ENCODE data around the gene SHC2. TPM values are rescaled to one million over a fixed set of nuclear protein-coding genes. Genes with fewer than 3 reads are reported as not detected.

The SHC2 gene
- total and polyA plus RNA-seq, 2 of the 8 experiments (the other 6 are each of a cell fraction or from before 2014, with no cell fraction given) = 4.4 to 7.3 TPM

DNA sequence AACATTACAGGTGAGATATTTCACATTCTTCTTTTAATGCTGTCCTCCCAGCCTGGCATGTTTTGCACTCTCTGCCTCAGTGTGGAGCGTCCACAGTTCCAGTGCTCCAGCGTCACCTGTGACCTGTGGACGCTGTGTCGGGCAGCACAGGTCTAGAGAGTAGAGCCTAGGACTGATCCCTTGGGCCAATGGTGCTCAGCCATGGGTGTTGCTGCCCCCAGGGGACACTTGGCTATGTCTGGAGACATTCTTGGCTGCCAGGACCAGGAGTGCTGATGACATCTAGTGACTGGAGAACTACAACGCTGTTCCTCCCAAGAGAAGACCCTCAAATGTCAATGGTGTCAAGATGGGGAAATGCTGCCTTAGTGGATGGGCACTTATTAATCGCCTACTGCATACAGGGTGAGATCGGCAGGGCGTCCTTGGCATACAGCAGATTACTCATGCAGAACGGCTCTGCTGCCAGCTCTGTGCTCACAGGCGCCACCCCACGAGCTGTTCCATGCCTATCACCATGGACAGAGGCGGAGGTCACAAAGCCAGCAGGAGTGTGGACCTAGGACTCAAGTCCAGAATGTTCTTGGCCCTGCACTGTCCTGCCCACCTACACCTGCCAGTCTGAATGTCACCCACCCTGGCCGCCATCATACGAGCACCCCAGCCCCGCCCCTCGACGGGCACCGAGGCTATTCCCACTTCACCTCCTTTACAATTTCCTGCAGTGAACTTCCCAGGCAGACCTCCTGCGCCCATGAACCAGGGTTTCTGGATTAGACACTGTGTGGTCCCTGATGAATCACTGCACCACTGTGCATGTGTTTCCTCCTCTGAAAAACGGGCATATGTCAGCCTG is 21.6 kb upstream of the SHC2 start:
- WGBS, 2 experiments (ENCODE audit: extremely low coverage in 1 of 2, insufficient coverage in 1 of 2, insufficient read length in 1 of 2, insufficient replicate concordance in 2 of 2, low coverage in 1 of 2, low lambda C conversion rate in 2 of 2, missing lambda C conversion rate in 1 of 2) = 87% methylated on average over 20 of the region's 20 CpGs; no CpG with 5 or more reads in 1 of the 2 experiments
- Histone ChIP-seq H3K18ac (ENCODE audit: extremely low read depth, low read length) (no peak overlapping the region), H3K79me1 (ENCODE audit: low read depth, low read length) (no peaks in the 10 kb centered on the region; the same call in 1 of the 2 replicates), H3K4me3 (ENCODE audit: extremely low read depth in 1 of 4, insufficient read depth in 2 of 4, low read depth in 3 of 4, low read length in 4 of 4) (no peak overlapping the region), H3K23ac (ENCODE audit: insufficient read length) (no peak overlapping the region), H4K20me1 (replicated peaks in 1 of 2; ENCODE audit: control insufficient read depth in 1 of 2, insufficient read depth in 2 of 2, low read length in 2 of 2) (peaks cover 0 to 2% of the 10 kb centered on the region in 2 experiments), H3K9ac (replicated peaks in 1 of 4; ENCODE audit: extremely low read depth in 1 of 4, low read depth in 3 of 4, low read length in 3 of 4) (no peak overlapping the region), H4K8ac (ENCODE audit: extremely low read depth, insufficient read depth, low read length) (no peak overlapping the region), H3K27ac (ENCODE audit: low read depth, low read length) (no peak overlapping the region), H3K23me2 (ENCODE audit: low read depth, low read length) (peaks cover 7% of the 10 kb centered on the region; the same call in 1 of the 2 replicates), H3K4ac (replicated peaks; ENCODE audit: insufficient read length, low read depth, low read length) (no peak overlapping the region), H3K36me3 (ENCODE audit: control insufficient read depth in 2 of 4, insufficient read depth in 4 of 4, low read length in 3 of 4) (no peaks in the 10 kb centered on the region), H4K91ac (replicated peaks; ENCODE audit: insufficient read length, low read length) (no peak overlapping the region), H2AK5ac (ENCODE audit: low read depth, low read length) (no peak overlapping the region), H4K5ac (ENCODE audit: insufficient read length, low read depth, low read length) (no peak overlapping the region), H2BK20ac (ENCODE audit: low read length) (no peak overlapping the region), H3K4me2 (ENCODE audit: insufficient read depth in 1 of 2, low read depth in 2 of 2, low read length in 2 of 2) (no peak overlapping the region), H2BK12ac (ENCODE audit: low read depth, low read length) (no peak overlapping the region), H2BK15ac (ENCODE audit: low read length) (no peak overlapping the region), H3K79me2 (ENCODE audit: control insufficient read depth in 1 of 2, insufficient read depth in 2 of 2, low read length in 2 of 2) (no peaks in the 10 kb centered on the region), H2BK5ac (ENCODE audit: low read depth, low read length) (no peak overlapping the region), H3K56ac (replicated peaks; ENCODE audit: insufficient read length, low read depth, low read length) (no peak overlapping the region), H3K4me1 (replicated peaks in 1 of 4; ENCODE audit: control insufficient read depth in 3 of 4, insufficient read depth in 4 of 4, low read length in 3 of 4) (peaks cover 0 to 18% (median 10%) of the 10 kb centered on the region in 4 experiments; a peak in 6 of 7 replicates), H2AFZ (ENCODE audit: low read length) (no peak overlapping the region), H3K9me3 (ENCODE audit: insufficient read depth in 2 of 2, low read depth in 1 of 2, low read length in 1 of 2) (peaks cover 0 to 9% of the 10 kb centered on the region in 2 experiments; a peak in 2 of 4 replicates), H3K14ac (ENCODE audit: insufficient read length) (no peak overlapping the region), H2BK120ac (replicated peaks; ENCODE audit: low read depth, low read length) (no peak overlapping the region), H3K27me3 (replicated peaks in 1 of 4; ENCODE audit: control insufficient read depth in 3 of 4, extremely low read depth in 1 of 4, insufficient read depth in 3 of 4, low read length in 3 of 4) (no peaks in the 10 kb centered on the region; a peak in 1 of 7 replicates)
- FAIRE-seq = no peak
- DNase-seq (ENCODE audit: low read depth in 1 of 2, low spot score in 2 of 2) = no peak
- CTCF ChIA-PET (ENCODE audit: partially characterized antibody) = interaction anchor here (0.7 to 5.8 kb wide), 7 partner anchors 12 to 188 kb away, joined by 3 to 23 read pairs (median 4); no protein-coding TSS in a partner anchor
- POLR2A ChIA-PET (ENCODE audit: partially characterized antibody) = interaction anchor here (1.8 kb wide), 1 partner anchor 98 kb away, joined by 6 read pairs; no protein-coding TSS in a partner anchor
- TF ChIP-seq EZH2 (IDR thresholded peaks at IDR 0.05; ENCODE audit: low read depth, low read length, severe bottlenecking) (no peak), ASH2L (IDR thresholded peaks at IDR 0.05; ENCODE audit: low read length) (no peak), MAFK (IDR thresholded peaks at IDR 0.05; ENCODE audit: low read depth, low read length) (no peak), USF2 (IDR thresholded peaks at IDR 0.05; ENCODE audit: low read length) (no peak), KDM1A (IDR thresholded peaks at IDR 0.05; ENCODE audit: borderline replicate concordance, low read length) (no peak), HDAC6 (IDR thresholded peaks at IDR 0.05; ENCODE audit: low read depth, low read length) (no peak)
- TF ChIP-seq, protein P1, sequence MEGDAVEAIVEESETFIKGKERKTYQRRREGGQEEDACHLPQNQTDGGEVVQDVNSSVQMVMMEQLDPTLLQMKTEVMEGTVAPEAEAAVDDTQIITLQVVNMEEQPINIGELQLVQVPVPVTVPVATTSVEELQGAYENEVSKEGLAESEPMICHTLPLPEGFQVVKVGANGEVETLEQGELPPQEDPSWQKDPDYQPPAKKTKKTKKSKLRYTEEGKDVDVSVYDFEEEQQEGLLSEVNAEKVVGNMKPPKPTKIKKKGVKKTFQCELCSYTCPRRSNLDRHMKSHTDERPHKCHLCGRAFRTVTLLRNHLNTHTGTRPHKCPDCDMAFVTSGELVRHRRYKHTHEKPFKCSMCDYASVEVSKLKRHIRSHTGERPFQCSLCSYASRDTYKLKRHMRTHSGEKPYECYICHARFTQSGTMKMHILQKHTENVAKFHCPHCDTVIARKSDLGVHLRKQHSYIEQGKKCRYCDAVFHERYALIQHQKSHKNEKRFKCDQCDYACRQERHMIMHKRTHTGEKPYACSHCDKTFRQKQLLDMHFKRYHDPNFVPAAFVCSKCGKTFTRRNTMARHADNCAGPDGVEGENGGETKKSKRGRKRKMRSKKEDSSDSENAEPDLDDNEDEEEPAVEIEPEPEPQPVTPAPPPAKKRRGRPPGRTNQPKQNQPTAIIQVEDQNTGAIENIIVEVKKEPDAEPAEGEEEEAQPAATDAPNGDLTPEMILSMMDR (IDR thresholded peaks at IDR 0.05; ENCODE audit: control extremely low read depth in 1 of 3, insufficient read depth in 1 of 3, low read depth in 1 of 3, low read length in 3 of 3) = peak; percentile 24 to 50 (median 50); a peak in 3 of 4 replicates

Measured in H1 (cell line).